Stimulated activated CD8-positive, alpha-beta memory T cell treated with anti-CD3 and anti-CD28 coated beads, Interleukin-15, amount 100 ng/mL, for 1 hour (primary cell): ENCODE data around the gene FLRT2.

Experiments used
- DNase-seq: peaks from one replicate; pipeline ENCODE4 v3.0.0-alpha.2; 2020; ENCODE audit warnings: low read depth

FLRT2 gene, protein sequence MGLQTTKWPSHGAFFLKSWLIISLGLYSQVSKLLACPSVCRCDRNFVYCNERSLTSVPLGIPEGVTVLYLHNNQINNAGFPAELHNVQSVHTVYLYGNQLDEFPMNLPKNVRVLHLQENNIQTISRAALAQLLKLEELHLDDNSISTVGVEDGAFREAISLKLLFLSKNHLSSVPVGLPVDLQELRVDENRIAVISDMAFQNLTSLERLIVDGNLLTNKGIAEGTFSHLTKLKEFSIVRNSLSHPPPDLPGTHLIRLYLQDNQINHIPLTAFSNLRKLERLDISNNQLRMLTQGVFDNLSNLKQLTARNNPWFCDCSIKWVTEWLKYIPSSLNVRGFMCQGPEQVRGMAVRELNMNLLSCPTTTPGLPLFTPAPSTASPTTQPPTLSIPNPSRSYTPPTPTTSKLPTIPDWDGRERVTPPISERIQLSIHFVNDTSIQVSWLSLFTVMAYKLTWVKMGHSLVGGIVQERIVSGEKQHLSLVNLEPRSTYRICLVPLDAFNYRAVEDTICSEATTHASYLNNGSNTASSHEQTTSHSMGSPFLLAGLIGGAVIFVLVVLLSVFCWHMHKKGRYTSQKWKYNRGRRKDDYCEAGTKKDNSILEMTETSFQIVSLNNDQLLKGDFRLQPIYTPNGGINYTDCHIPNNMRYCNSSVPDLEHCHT

DNA sequence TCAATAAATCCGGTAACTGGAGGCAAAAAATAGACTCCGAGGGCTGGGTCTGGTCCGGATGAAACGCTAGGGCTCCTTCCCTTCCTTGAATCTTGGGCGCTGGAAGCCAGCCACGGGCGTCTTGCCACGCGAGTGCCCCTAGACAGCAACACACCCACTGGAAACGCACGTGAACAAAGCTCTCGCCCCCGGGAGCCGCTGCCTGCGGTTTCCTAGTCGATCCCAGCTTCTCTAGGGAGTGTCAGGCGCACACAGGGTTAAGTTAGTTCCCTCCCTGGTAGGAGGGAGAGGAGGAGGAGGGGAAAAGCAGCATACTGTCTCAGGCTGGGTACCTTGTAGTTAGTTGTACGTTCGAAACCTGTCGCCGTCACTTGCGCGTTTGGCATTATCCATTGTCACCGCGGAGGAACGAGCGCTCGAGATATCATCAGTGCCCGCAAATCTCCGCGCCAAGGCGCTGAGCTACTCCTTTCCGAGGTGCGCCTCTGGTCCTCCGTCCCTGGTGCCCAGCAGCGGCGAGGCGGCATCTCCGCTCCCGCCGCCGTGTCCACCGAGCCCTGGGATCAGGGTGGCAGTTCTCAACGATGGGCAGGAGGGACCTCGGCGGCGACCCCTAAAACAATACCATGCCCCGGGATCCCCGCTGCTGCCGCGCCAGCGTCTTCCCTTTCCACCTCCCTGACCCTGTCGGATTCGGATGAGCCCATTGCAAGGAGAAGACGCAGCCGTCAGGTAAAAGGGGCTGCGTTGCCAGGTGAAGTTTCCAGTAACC is at the start of gene FLRT2:
Gene FLRT2 (plus strand): TSS at position 342 of the 772 bp plus-strand sequence. CDS start 91,371 bp downstream, outside the sequence.
- no peak for DNase-seq

DNA sequence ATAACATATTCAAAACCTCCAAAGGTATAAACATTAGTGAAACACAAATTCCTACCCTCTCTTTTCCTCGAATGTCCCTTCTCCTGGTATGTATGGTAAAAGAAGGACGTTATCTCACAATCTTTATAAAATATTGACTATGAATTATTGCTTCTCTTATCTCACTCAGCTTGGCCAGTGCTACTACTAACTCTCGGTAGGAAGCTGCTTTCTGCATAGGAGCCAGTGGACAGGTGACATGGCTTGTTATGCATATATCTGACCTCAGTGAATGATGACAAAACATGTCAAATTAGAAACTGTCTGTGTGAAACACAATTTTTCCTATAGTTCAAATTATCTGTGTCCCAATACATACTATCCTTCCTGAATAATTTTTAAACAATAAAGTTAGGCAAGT is 48.5 kb upstream of the FLRT2 start:
- no peak for DNase-seq

DNA sequence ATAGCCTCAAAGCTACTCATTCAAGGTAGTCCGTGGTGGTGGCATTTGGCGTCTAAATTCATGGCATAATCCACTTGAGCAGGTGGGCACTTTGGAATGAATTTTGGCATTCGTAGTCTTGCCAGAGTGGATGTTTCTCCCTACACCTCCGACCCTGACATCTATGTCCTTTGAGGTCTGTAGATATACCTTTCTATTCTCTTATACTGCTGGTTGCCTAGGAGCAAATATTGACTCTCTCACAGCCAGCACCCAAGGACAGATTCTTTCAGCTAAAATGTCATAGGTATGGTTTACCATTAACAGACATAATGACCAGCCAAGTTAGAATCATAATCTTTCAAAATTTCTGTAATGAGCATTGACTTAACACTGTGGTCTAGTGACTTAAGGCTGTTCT is 47.4 kb upstream of the FLRT2 start:
- no peak for DNase-seq

DNA sequence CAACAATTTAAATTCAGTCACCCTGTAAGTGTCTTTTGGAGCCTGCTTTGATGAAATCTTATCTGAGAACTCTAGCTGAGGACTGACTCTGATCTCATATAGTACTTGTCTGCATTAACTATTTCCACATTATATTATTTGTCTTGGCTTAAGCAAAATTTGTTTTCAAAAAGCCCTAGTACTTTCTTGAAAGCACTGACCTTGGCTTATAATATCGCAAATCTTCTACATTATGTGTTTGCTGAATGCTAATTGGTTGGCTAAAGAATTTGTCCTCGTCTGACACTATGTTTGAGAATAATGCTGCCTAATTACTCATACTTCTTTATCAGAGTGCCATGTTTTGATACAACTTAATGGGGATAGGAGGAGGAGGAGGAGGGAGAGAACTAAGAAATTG is 46.9 kb upstream of the FLRT2 start:
- DNase-seq, result no peak

DNA sequence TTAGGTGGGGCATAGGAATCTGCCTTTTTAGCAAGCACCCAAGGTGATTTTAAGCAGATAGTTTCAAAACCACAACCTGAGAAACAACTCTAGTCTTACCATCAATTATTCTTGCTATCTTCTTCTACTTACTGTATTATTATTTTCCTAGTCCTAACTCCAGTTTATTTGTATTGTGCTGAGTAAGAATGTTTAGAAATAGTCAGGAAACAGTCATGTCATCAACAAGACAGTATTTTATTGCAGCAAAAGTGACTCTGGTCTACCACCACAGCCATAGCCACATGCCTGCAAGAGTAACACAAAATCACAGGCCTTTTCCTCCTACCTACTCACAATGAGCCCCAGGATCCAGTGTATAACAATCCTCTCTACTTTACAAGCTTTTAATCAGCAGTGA is 46.3 kb upstream of the FLRT2 start:
- no peak for DNase-seq

DNA sequence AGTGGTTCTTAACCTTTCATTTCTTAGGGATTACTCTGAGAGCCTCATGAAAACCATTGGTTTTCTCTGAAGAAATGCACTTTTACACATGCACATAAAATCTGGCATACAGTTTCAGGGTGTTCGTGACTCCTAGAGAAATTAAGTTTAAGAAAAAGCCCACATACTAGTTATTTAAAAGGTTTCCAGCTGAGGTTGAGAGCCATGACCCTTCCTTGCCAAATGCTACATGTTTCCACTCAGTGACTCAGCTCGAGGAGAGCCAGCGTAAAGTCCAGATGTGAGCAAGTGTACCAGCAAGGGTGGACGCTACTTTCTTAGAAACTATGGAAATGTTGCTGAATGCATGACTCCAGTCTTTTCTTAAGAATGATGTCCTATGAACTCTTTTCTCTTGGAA is 42.7 kb upstream of the FLRT2 start:
- DNase-seq, result no peak

DNA sequence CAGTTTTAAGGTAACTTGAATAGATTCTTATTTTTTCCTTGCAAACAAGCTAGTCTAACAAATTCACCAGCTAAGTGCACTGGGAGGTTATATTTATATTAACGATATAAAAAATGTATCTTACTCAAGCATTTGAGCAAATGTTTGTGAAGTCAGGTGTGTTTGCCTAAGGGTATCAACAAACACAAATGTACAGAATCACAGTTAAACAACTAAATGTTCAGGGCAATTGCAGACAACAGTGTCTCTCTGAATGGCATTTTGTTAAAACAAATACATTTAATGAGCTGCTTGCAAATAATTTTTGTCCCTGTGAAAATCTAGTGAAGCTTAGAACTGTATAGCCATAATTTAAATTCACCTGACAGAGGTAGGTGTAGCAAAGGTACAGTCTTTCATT is 28.2 kb upstream of the FLRT2 start:
- DNase-seq, result no peak

DNA sequence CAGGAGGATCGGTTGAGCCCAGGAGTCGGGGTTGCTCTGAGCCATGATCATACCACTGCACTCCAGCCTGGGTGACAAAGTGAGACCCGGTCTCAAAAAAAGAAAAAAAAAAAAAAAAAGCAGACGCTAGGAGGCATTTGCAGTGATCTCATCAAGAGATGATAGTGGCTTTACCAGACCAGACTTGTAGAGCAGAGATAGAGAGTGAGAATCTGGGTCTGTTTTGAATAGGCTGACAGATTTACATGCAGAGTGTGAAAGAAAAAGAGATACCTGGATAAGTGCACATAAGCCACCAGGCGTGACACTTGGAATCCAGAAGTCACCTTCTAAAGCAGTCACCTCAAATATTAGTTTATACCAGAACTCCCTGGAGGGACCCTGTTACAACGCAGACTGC is 21.1 kb upstream of the FLRT2 start:
- no peak for DNase-seq

DNA sequence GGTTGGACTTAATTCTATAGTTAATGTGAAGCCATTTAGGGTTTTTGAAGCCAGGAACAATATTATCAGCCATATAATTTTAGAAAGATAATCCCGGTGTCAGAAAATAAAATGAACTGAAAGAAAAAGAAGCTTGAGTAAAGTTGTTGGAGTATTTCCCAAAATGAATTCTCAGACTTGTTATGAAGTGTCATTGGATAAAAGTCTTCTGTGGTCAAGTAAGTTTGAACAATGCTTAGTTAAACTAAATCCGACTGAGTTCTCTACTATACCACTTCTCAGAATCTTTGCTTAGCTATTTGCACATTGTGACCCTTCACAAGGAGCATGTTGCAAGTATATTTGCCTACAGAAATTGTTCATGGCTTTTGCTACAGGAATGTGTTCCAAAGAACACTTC is 17.5 kb upstream of the FLRT2 start:
- DNase-seq, result no peak

DNA sequence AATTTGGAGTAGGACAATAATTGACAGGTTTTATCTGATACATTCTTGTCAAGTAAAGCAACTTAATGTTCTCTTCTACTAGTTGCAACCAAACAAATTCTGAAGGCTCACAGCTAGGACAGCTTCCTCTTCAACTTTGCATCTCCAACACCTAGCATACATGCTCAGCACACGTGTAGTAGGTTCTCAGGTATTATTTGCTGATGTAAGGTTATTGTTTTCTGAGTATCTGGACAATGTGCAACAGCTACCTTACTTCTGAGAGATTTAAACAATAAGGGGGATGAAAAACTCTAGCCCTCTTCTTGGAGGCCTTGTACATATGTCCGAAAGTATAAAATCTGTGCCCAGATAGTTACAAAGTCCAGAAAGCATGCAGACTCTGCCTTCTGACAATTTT is 15.5 kb upstream of the FLRT2 start:
- no peak for DNase-seq

DNA sequence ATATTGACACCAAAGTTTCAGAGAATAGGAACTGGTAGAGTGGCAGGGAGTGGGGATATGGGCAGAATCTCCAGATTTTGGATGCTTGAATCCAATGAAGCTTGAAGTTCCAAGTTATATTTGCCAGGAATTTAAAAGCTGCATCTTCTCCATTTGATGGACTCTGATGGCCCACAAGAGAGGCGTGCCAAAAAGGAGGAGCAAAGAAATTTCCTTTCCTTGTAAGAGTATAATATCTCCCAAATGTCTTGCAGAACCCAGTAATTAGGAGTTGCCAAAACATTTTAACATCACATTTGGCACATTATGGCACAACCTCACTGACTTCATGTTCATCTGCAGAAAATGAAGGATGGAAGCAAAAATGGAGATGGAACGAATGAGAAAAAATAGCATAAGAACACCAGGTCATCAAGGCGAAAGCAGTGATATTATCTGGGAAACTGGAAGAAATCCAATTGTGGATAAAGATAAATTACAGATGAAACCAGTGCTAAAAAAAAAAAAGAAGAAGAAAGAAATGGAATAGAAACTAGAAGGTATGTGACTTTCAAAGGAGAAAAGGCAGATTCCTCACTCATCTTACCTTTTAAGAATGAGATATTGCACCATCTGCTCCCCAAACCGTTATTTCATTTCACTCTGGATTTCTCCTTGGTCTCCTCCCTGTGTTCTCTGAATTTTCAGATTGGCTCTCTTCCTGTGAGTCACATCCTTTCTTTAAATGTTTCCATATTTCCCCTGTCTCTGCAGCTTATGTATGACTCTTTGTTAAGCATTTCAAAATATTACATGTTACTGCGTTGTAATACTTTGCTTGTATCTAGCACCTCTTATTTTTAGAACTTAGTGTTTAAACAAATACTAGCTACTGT is 13.5 kb upstream of the FLRT2 start:
- no peak for DNase-seq

DNA sequence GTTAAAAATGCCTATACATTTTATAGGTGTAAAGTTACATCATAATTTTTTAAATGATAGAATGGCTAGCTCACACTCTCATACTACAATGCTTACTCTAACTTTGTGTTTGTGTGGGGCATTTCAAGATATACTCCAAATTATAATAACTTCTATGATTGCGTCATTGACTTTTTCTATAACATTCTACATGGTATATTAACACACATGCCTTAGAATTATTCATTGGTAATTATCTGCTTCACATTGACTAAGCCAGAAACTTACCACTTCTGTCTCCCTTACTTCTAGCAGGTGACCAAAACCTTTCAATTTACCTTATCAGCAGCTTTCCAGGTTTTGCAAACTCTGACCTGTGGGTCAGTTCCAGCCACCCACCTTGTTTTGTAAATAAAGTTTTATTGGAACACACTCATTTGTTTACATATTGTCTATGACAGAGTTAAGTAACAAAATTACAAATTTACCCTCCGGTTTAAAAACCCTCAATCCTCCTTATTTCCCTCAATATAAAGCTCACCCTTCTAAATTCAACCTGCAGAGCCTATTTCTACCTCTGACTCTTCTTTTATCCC is 12.7 kb upstream of the FLRT2 start:
- DNase-seq, result no peak

DNA sequence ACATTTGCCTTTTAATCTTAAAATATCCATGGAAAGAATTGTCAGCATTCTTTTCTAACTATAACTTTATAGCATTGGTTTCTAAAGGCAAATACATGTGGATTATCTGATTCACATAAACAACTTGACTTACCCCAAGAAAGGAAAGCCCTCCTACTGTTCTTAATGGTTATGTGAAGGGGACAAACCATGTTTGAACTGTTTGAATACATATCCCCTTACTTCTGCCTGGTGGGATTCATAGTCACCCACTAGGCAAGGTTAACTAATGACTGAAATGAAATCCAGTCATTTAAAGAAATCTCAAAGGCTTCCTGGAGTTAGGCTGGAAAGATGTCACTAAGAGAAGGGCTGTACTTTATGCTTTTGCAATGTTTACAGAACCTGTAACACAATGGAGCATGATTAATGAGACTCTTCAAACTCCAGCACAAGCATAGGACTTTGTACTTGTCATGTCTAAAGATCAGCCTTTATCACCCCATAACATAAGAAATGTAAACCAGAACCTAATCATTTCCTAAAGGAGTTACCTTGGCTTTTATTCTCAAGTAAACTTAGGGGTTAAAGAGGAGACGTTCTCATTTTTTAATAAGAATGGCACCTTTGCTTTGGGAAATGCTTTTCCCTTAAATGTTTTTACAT is 10.2 kb upstream of the FLRT2 start:
- DNase-seq, result no peak

DNA sequence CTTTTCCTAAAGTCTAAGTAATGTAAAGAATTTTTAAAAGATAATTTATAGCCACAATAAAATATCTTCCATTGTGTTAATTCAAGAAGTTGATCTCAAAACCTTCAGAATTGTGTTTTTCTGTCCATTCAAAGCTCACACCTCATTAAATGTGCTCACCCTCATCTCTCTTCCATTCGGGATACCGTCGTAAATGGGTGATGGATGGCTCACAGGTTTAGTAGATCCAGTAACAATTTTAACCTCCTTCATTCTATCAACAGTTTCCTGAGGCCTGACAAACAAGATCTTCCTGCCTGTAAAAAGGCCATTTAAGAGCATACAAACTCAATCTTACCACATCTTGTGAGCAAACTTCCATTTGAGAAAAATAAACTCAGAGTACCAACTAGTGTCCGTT is 9.4 kb upstream of the FLRT2 start:
- no peak for DNase-seq

DNA sequence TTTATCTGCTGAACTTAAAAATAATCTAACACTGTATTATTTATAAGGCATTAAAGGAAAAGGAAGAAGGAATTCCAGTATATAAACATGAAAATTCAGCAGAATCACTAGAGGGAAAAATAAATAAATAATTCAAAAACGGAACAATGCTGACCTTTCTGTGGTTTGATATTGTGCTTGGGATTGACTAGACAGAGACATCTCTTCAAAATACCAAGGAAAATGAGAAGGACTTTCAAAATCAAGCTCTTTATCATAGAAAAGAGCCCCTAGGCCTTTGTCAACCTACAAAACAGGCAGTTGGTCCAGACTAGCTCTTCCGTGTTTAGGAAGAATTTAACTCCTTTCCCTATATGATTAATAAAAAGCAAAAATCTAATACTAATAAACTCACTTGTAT is 6.3 kb upstream of the FLRT2 start:
- no peak for DNase-seq

DNA sequence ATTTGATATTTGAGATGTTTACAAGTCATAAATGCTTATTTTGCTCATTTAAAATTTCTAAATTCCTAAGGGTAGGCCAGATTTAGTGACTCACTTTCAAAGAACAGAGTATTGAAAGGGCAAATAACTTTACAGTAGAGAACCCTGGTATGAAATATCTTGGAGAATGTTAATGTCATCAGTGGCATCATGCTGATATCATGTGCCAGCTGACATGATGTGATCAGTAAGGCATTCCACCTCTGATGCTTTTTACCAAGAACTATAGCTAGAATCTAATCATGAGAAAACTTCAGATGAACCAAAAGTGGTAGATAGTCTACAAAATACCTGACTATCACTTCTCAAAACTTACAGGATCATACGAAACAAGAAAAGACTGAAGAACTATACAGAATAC is 2.9 kb upstream of the FLRT2 start:
- no peak for DNase-seq

DNA sequence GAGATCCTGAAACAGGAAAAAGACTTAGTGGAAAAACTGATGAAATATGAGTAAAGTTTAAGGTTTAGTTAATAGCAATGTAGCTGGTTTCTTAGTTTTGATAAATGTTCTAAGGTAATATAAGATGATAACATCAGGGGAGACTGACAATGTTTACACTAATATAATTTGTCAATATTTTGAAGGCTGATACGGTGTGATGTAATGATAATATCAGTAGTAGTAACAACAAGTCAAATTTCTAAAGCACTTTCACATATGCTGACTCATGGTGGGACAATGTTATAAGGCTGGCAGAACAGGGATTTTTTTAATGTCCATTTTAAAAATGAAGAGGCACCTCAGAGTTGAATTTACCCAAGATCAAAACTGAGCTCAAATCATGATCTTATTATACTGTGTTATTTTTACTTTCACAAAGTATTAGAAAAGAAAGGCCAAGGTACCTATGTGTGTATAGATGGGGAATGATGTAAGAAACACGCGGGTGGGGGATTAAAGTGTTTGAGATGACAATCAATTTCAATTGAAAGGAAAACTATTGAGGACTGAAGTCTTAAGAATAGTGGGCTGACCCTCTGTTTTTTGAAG is 2.4 kb upstream of the FLRT2 start:
- no peak for DNase-seq

DNA sequence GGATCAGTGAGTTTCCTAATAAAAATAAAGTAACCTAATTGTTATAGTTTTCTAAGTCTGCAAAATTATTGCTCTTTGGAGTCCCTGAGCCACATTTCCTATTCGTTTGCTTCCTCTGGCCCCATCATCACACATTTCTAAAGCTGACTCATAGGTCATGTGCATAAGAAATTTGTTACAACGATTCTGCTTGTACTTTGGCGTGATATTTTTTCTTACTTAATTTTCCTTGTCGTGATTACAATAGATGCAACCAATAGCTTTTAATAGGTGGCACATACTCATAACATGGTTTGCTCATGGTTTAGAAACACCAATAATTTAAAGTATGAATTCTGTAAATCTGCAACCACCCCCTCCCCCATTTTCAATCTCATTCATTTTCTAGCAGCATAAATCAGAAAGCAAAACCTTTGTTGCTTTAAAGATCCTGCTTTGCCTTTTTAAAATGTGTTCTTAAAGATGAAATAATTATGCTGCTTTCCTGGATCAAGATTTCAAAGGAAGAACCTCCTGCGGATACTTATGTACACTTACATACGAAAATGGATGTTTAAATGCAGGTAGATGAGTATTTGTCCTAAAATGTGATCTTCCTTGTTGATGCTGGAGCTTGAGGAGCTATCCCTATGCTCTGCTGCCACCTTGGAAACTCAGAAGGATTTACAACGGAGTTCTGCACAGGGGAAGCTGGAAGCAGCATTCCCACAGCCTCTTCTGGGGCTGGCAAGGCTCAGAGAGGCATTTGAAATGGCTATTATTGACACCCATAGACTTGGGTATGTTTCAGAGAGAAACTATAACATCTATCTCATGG is 1.7 kb upstream of the FLRT2 start:
- DNase-seq, result no peak

DNA sequence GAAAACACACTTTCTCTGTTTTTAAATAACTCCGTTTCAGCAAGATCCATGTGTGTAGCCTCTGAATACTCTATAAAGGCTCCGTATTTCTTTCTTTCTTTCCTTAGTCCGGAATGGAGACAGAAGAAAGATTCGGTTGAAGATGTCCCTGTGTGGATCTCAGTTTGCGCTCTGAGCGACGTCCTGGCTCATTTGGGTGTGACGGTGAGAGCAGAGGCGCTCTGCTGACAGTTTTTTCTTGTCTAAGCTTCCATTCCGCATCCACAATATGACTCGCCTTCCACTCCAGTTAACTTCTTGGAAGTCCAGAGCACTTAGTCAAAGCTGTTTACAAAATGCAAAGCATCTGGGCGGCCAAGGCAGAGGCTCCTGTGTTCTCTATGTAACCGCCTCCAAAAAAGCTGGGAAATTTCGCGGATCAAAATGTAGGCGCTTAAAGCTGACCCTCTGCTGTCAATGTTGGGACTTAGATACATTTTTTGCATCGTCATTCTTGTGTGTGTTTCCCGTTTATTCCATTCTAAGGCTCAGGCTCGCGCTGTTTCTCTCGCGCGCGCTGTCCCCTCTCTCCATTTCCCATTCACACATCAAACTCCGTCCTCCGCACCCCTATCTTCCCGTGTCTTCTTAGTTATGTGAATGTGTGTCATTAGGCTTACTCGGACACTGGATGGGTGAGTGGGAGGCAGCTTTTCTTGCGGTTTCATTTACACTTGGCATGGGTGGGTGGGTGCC is 880 bp upstream of the FLRT2 start:
- no peak for DNase-seq
